ENCODE data around the gene TNFRSF11A.

The TNFRSF11A gene

GRCh38 chr18:62407660-62408059, 82.5 kb downstream of the TNFRSF11A start:
- DNase-seq (ENCODE audit: low read depth in 1 of 2, low spot score in 1 of 2) = no peak

DNA sequence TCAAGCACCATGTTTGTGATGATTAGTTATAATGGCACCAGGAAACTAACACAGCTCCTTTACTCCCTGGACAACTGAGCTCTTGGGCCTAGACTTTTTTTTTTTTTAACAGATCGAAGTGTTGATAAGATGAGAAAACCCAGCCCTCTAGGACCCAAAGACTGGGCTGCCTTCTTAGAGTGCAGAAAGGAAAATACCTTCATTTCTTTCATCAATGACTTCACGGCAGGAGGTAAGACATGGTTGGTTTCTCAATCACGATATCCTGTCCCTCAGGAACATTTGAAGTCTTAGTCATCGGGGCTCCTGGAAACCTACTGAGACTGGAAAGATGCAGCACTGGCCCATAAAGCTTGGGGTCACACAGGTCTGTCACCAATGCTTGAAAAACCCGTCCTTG, 84.7 kb downstream of the TNFRSF11A start:
- no peak for DNase-seq (ENCODE audit: low read depth in 1 of 2, low spot score in 1 of 2)

DNA sequence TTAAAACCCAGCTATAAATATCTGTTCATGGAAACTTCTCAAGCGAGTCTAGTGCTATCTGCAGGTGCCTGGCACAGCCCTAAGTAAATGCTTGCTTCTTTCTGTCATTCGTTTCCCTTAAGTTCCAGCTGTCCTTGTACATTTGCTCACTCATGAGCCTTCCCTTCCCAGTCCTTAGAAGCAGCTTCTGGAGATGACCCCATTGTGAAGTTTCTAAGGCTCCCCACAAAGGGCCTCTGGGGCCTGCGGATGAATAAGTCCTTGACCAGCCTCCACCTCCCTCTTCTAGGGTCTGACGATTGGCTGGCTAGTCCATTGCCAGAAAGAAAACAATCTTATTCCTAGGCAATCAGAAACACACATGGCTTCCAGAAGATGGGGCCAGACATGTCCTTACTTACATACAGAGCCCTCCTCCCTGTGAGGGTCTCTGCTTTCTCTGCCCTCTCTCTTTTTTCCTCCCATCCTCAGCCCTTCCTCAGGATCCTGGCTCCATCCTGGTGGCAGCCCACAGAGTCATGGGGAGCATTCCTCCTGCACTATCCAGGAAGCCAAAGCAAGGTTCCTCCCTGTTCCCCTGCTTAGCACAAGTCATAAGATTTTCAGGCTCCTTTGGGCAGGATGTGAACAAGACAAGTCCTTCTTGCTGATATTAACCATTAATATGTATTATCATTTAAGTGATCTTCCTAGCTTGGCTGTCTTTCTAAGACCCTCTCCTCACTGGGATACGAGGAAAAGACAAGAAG, 87.3 kb downstream of the TNFRSF11A start:
- DNase-seq (ENCODE audit: low read depth in 1 of 2, low spot score in 1 of 2) = no peak

DNA sequence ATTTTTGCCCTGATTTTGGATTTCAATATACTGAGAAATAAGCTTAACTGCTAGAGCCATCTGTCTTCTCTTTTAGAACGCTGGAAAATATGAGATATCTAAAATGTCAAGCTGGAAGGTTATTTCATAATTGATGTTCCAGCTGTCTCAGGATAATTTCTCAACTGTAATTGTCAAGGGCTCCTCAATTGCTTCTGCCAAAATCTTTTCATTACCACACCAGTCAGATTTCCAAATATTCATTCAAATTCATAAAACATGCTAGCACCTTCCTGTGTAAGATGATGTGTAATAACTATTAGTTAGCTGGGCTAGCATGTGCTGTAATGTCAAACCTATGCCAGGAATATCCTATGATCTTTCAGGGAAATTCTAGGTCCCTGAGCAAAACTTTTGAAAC, 88.1 kb downstream of the TNFRSF11A start:
- no peak for DNase-seq (ENCODE audit: low read depth in 1 of 2, low spot score in 1 of 2)

- no peak for DNase-seq (ENCODE audit: low read depth in 1 of 2, low spot score in 1 of 2)
Measured at GRCh38 chr18:62418258-62418657, 93.1 kb downstream of the TNFRSF11A start.

DNA sequence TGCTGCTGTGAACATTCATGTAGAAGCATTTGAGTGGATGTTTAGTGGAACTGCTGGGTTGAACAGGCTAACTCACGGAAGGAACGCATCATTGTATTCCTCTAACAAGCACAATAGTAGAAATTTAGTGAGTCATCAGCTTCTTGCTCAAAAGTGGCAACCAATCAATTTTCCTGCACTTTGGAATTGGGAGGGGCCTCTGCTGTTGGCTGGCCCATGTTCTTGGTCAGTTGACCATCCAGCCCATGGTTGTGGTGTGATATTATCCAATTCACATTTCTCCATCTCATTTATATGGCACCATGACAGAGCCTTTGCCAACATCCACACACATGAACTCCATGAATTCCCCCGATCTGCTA, 95.0 kb downstream of the TNFRSF11A start:
- DNase-seq (ENCODE audit: low read depth in 1 of 2, low spot score in 1 of 2) = no peak

DNA sequence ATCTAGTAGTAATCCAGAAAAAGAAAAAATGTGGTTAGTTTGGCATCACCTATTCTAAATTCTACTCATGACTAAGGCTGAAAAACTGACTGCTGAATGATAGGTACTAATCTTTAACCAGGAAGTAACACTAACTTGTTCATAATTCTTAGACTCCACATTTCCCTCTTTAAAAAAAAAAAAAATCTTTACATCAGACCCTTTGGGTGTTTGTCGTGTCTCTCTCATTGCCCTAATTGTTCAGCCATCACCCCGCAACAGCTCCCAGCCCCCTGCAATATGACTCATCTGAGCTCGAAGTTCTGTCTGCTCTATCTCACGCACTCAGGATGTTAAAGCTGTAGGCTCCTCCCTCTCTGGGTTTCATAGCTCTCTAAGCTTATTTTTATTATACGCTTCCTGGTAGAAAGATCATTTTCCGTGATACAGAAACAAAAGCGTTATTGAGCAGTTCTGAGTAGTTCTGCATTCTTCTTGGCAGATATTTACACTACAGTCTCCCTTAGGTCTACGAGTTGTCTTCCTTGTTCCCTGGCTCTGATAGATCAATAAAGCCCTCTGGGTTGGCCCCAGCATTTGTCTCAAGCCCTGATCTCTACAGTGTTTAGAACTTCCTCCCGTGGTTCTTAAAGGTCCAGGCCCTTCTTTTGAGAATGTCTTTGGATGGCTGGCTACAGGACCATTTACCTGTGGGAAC, 95.6 kb downstream of the TNFRSF11A start:
- peak; percentile 41 to 55 for DNase-seq (ENCODE audit: low read depth in 1 of 2, low spot score in 1 of 2)

- peak in 1 of 2 donors; percentile 13 for DNase-seq (ENCODE audit: low read depth in 1 of 2, low spot score in 1 of 2)
Measured at GRCh38 chr18:62425465-62426190, 100.5 kb downstream of the TNFRSF11A start.

GRCh38 chr18:62426191-62426488, 101.0 kb downstream of the TNFRSF11A start:
- no peak for DNase-seq (ENCODE audit: low read depth in 1 of 2, low spot score in 1 of 2)

GRCh38 chr18:62432176-62432575, 107.1 kb downstream of the TNFRSF11A start:
- no peak for DNase-seq (ENCODE audit: low read depth in 1 of 2, low spot score in 1 of 2)

- no peak for DNase-seq (ENCODE audit: low read depth in 1 of 2, low spot score in 1 of 2)
Measured at GRCh38 chr18:62434798-62435197, 109.7 kb downstream of the TNFRSF11A start.

- no peak for DNase-seq (ENCODE audit: low read depth in 1 of 2, low spot score in 1 of 2)
Measured at GRCh38 chr18:62435435-62436031, 110.4 kb downstream of the TNFRSF11A start.

DNA sequence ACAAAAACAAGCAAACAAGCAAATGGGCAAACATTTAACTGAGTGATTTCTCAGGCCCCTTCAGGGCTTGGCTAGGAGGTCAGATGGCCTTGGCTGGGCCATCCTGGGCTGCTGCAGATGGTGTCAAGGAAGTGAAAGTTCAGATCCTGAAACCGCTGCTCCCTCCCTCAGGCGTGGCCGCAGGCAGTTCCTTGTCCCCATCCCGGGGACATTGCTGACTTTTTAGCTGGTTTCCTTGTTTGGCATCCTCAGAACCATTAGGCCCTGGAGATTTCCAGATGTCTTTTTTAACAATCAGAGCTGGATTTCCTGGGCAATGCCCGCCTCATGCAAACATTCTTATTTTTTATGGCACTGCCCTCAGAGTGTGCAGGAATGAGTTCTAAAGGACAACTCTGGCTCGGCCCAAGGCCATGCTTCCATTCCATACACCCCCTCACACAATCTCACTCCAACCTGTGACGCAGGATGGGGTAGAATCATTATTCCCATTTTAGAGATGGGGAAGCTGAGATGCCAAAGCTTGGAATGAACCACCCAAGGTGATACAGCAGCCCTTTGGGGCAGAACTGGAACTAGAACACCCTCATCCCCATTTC, 111.6 kb downstream of the TNFRSF11A start:
- DNase-seq (ENCODE audit: low read depth in 1 of 2, low spot score in 1 of 2) = no peak

DNA sequence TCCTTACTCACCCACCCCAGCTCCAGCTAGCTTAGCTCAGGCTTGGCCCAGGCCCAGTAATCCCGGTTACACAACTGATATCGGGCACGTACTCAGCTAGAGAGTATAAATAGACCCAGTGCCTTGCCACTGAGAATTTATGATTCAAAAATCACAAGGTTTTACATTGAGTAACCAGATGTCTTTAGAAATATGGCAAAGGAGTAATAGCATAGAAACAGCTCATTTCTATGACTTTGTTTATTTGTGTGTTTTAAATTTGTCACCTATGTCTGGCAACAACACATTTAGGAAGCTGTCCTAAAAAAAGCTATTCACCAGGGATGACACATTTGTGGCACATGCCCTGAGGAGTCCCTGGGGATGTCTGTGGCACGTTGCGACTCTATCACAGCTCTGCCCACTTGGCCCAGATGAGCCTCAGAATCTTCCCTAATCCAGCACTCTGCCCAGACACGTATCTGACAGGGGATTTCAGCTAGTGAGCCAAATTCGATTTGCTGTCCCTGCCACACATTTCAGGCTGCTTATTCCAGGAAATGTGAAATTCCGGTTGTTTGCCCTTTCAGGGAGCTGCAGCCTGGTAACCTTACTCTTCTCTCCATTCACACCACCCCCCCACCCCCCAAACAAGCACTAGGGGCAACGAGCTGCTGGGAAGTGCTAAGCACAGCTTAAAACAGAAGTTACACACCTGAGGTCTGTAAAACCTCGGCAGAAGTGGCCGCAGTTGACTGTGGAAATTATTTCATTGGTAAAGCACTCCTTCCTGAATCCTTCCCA, 112.3 kb downstream of the TNFRSF11A start:
- DNase-seq (ENCODE audit: low read depth in 1 of 2, low spot score in 1 of 2) = no peak

GRCh38 chr18:62438018-62438329, 112.9 kb downstream of the TNFRSF11A start:
- DNase-seq (ENCODE audit: low read depth in 1 of 2, low spot score in 1 of 2) = no peak

GRCh38 chr18:62438402-62438801, 113.3 kb downstream of the TNFRSF11A start:
- DNase-seq (ENCODE audit: low read depth in 1 of 2, low spot score in 1 of 2) = no peak

DNA sequence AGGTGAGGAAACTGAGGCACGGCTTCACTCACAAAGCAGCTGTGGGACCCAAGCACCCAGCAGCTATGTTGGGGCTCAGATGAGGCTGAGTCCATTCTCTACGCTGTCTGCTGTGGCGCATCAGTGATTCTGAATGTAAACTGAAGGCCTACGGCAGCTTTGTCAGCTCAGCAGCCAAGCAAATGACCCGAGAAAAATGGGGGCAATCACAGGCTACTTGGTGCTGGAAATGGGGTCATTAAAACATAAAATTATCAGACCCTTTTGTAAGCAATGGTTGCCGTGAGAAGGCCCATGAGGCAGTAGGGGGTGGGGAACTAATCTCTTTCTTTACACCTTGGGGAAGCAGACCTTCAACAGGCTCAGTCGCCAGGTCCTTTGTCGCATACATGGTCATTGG, 113.8 kb downstream of the TNFRSF11A start:
- no peak for DNase-seq (ENCODE audit: low read depth in 1 of 2, low spot score in 1 of 2)
